CD4-positive, alpha-beta memory T cell (primary cell): ENCODE results near the gene IFNA14. TPM values are rescaled to one million over a fixed set of nuclear protein-coding genes. Genes with fewer than 3 reads are reported as not detected.

Experiments
- CTCF ChIA-PET: fragments of 350-600 bp; sonication (Branson Sonifier 250); formaldehyde crosslinking; loops from one replicate; lab custom pipeline; 2021; ENCODE audit warnings: inconsistent platforms; ENCODE audit not compliant: partially characterized antibody; lab: Charles Lee
- POLR2A ChIA-PET: fragments of 350-600 bp; sonication (Branson Sonifier 250); formaldehyde crosslinking; loops from one replicate; lab custom pipeline; 2021; ENCODE audit not compliant: partially characterized antibody; lab: Charles Lee
- DNase-seq, 5 donors: peaks; one replicate each; pipeline versions ENCODE4 v3.0.0 to v3.0.0-alpha.2; 2020 to 2022; ENCODE audit warnings: mixed read lengths in 1 of 5
- H3K27ac ChIP-seq: one replicate; pipeline ENCODE4 v1.7.0; 2013; ENCODE audit warnings: low read depth, low read length
- H3K27me3 ChIP-seq: 2 replicates; pipeline ENCODE4 v1.7.0; 2013; ENCODE audit warnings: mild to moderate bottlenecking, low read length, moderate library complexity; ENCODE audit not compliant: insufficient read depth
- H3K36me3 ChIP-seq: 2 replicates; pipeline ENCODE4 v1.7.0; 2013; ENCODE audit warnings: mild to moderate bottlenecking, low read length, moderate library complexity; ENCODE audit not compliant: insufficient read depth
- H3K4me1 ChIP-seq: 2 replicates; pipeline ENCODE4 v1.7.0; 2013; ENCODE audit warnings: mild to moderate bottlenecking, low read length, moderate library complexity; ENCODE audit not compliant: insufficient read depth
- H3K4me3 ChIP-seq, 2 donors: one replicate each; pipeline ENCODE4 v1.7.0; 2013; ENCODE audit warnings: low read length in 2 of 2, mild to moderate bottlenecking in 1 of 2
- H3K9me3 ChIP-seq, 2 donors: one replicate each; pipeline ENCODE4 v1.7.0; 2013; ENCODE audit warnings: low read length in 2 of 2, control low read depth in 1 of 2; ENCODE audit not compliant: control insufficient read depth in 1 of 2
- H3K27ac Mint-ChIP-seq, 7 donors: one replicate each; pipeline ENCODE4 v1.8.0; 2020 to 2021; ENCODE audit warnings: mixed read lengths in 7 of 7, mild to moderate bottlenecking in 6 of 7, inconsistent platforms in 3 of 7, moderate library complexity in 3 of 7
- H3K27me3 Mint-ChIP-seq, 2 donors: one replicate each; pipeline ENCODE4 v1.8.0; 2020 to 2021; ENCODE audit warnings: mixed read lengths in 2 of 2
- H3K36me3 Mint-ChIP-seq, 2 donors: one replicate each; pipeline ENCODE4 v1.8.0; 2020 to 2021; ENCODE audit warnings: mixed read lengths in 2 of 2, inconsistent platforms in 1 of 2, mild to moderate bottlenecking in 1 of 2
- H3K4me1 Mint-ChIP-seq, 4 donors: one replicate each; pipeline ENCODE4 v1.8.0; 2020 to 2021; ENCODE audit warnings: mixed read lengths in 4 of 4, mild to moderate bottlenecking in 1 of 4
- H3K4me3 Mint-ChIP-seq, 8 donors: one replicate each; pipeline ENCODE4 v1.8.0; 2020 to 2021; ENCODE audit warnings: mixed read lengths in 8 of 8, mild to moderate bottlenecking in 7 of 8, moderate library complexity in 6 of 8, inconsistent platforms in 3 of 8
- H3K9me3 Mint-ChIP-seq, 8 donors: one replicate each; pipeline ENCODE4 v1.8.0; 2020 to 2021; ENCODE audit warnings: mixed read lengths in 8 of 8, mild to moderate bottlenecking in 5 of 8, inconsistent platforms in 3 of 8, moderate library complexity in 1 of 8
- intact Hi-C: fragments of 100-400 bp; cut with micrococcal nuclease; formaldehyde crosslinking; loops from one replicate; pipeline ENCODE4 v1.15.1; 2023
- polyA plus RNA-seq, 2 donors: library from polyadenylated mRNA; unstranded; fragments of 300-500 nt; fragmentation: Illumina TruSeq; gene quantifications; one replicate each; pipeline ENCODE4 v1.2.3, GENCODE V29; 2021
- total RNA-seq, 2 experiments: library from RNA; stranded (reverse); gene quantifications; one replicate each; pipeline ENCODE4 v1.2.3, GENCODE V29; 2021

The IFNA14 gene
- total and polyA plus RNA-seq, 4 experiments from 2014 or later: not detected

GRCh38 chr9:21266733-21267484, 27.1 kb upstream of the IFNA14 start:
- no peak overlapping the region for H3K27ac Mint-ChIP-seq
- no peak overlapping the region for H3K4me3 Mint-ChIP-seq
- Histone ChIP-seq H3K4me3 (no peak overlapping the region), H3K27ac (no peak overlapping the region), H3K4me1 (no peaks in the 10 kb centered on the region), H3K36me3 (no peaks in the 10 kb centered on the region), H3K27me3 (no peaks in the 10 kb centered on the region), H3K9me3 (no peaks in the 10 kb centered on the region)
- peaks cover 2 to 9% of the 10 kb centered on the region in 2 donors for H3K27me3 Mint-ChIP-seq
- peaks cover 0 to 4% (median 0%) of the 10 kb centered on the region in 8 donors for H3K9me3 Mint-ChIP-seq
- intact Hi-C loops: no loop called here
- peaks cover 0 to 5% (median 4%) of the 10 kb centered on the region in 4 donors for H3K4me1 Mint-ChIP-seq
- DNase-seq: no peak
- POLR2A ChIA-PET: no interaction called here
- CTCF ChIA-PET: interaction anchor here (1.3 kb wide), 1 partner anchor 53 kb away, joined by 3 read pairs; no protein-coding TSS in a partner anchor
- H3K36me3 Mint-ChIP-seq: no peaks in the 10 kb centered on the region

GRCh38 chr9:21265421-21266189, 25.8 kb upstream of the IFNA14 start:
- H3K4me1 Mint-ChIP-seq: peaks cover 0 to 5% (median 4%) of the 10 kb centered on the region in 4 donors
- peaks cover 0 to 3% (median 0%) of the 10 kb centered on the region in 8 donors for H3K9me3 Mint-ChIP-seq
- Histone ChIP-seq H3K27me3 (no peaks in the 10 kb centered on the region), H3K4me1 (no peaks in the 10 kb centered on the region), H3K9me3 (no peaks in the 10 kb centered on the region), H3K4me3 (no peak overlapping the region), H3K27ac (no peak overlapping the region), H3K36me3 (no peaks in the 10 kb centered on the region)
- no peak overlapping the region for H3K4me3 Mint-ChIP-seq
- DNase-seq: no peak
- H3K27me3 Mint-ChIP-seq: peaks cover 2 to 3% of the 10 kb centered on the region in 2 donors
- peak overlapping the region in 1 of 7 donors; percentile 62 for H3K27ac Mint-ChIP-seq
- CTCF ChIA-PET: interaction anchor here (0.5 to 1.9 kb wide), 3 partner anchors 13 to 798 kb away, joined by 3 to 10 read pairs (median 3); no protein-coding TSS in a partner anchor
- intact Hi-C loops: no loop called here
- POLR2A ChIA-PET: no interaction called here
- H3K36me3 Mint-ChIP-seq: no peaks in the 10 kb centered on the region

- H3K4me3 Mint-ChIP-seq: no peak overlapping the region
- no peaks in the 10 kb centered on the region for H3K9me3 Mint-ChIP-seq
- no peak overlapping the region for H3K4me3 ChIP-seq
- H3K4me1 Mint-ChIP-seq: peaks cover 3 to 6% (median 5%) of the 10 kb centered on the region in 4 donors
- H3K27me3 Mint-ChIP-seq: peaks cover 2 to 4% of the 10 kb centered on the region in 2 donors
- intact Hi-C loops: no loop called here
- no peaks in the 10 kb centered on the region for H3K27me3 ChIP-seq
- H3K27ac Mint-ChIP-seq: no peak overlapping the region
- H3K27ac ChIP-seq: no peak overlapping the region
- ChIA-PET CTCF (no interaction called here), POLR2A (no interaction called here)
- no peak for DNase-seq
- no peaks in the 10 kb centered on the region for H3K9me3 ChIP-seq
- H3K36me3 Mint-ChIP-seq: no peaks in the 10 kb centered on the region
- peaks cover 7% of the 10 kb centered on the region for H3K4me1 ChIP-seq
- H3K36me3 ChIP-seq: no peaks in the 10 kb centered on the region
Observed at GRCh38 chr9:21255538-21256212, 15.9 kb upstream of the IFNA14 start.

- Histone ChIP-seq H3K36me3 (no peaks in the 10 kb centered on the region), H3K27me3 (no peaks in the 10 kb centered on the region), H3K27ac (no peak overlapping the region), H3K9me3 (no peaks in the 10 kb centered on the region), H3K4me3 (no peak overlapping the region), H3K4me1 (peaks cover 7% of the 10 kb centered on the region)
- H3K36me3 Mint-ChIP-seq: no peaks in the 10 kb centered on the region
- peaks cover 3 to 6% (median 5%) of the 10 kb centered on the region in 4 donors for H3K4me1 Mint-ChIP-seq
- ChIA-PET CTCF (interaction anchor here (0.8 to 3.0 kb wide), 14 partner anchors 12 to 538 kb away, joined by 3 to 18 read pairs (median 4); no protein-coding TSS in a partner anchor), POLR2A (no interaction called here)
- intact Hi-C loops: loop anchor here (1.0 kb wide), 1 partner anchor 536 kb away; no protein-coding TSS in a partner anchor
- peak; percentile 8 to 60 (median 22) for DNase-seq
- peaks cover 5 to 12% of the 10 kb centered on the region in 2 donors for H3K27me3 Mint-ChIP-seq
- H3K27ac Mint-ChIP-seq: no peak overlapping the region
- H3K4me3 Mint-ChIP-seq: peak overlapping the region in 3 of 8 donors; percentile 3 to 64 (median 54)
- peaks cover 0 to 1% (median 0%) of the 10 kb centered on the region in 8 donors for H3K9me3 Mint-ChIP-seq
Observed at GRCh38 chr9:21252721-21253547, 13.1 kb upstream of the IFNA14 start.

DNA sequence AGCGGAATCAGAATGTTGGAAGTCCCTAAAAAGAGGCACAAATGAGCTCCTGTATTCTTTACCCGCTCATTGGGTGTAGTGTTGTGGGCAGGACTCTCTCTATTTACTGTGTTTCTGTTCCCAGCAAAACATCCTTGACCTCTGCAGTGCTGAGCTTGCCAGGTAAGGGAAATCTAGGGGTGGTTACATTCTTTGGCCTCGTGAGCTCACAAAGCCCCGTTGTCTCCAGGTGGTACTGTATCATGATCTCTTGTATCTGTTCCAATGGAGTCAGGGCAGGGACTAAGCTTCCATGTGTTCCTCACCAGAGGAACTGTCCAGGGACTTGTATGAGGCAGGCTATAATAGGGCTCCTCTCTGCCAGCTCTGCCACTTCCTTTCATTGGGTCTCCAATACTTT, 11.8 kb upstream of the IFNA14 start:
- peaks cover 0 to 1% (median 0%) of the 10 kb centered on the region in 8 donors for H3K9me3 Mint-ChIP-seq
- Histone ChIP-seq H3K27ac (no peak overlapping the region), H3K4me1 (peaks cover 7% of the 10 kb centered on the region), H3K27me3 (no peaks in the 10 kb centered on the region), H3K4me3 (no peak overlapping the region), H3K9me3 (no peaks in the 10 kb centered on the region), H3K36me3 (no peaks in the 10 kb centered on the region)
- H3K4me1 Mint-ChIP-seq: peaks cover 3 to 6% (median 5%) of the 10 kb centered on the region in 4 donors
- no peaks in the 10 kb centered on the region for H3K36me3 Mint-ChIP-seq
- ChIA-PET CTCF (interaction anchor here (1.1 to 3.0 kb wide), 8 partner anchors 13 to 146 kb away, joined by 3 to 18 read pairs (median 6); no protein-coding TSS in a partner anchor), POLR2A (no interaction called here)
- H3K27me3 Mint-ChIP-seq: peaks cover 5 to 12% of the 10 kb centered on the region in 2 donors
- intact Hi-C loops: no loop called here
- no peak for DNase-seq
- no peak overlapping the region for H3K4me3 Mint-ChIP-seq
- H3K27ac Mint-ChIP-seq: no peak overlapping the region

- no peak overlapping the region for H3K4me3 Mint-ChIP-seq
- DNase-seq: no peak
- no peaks in the 10 kb centered on the region for H3K9me3 ChIP-seq
- ChIA-PET CTCF (interaction anchor here (1.1 to 3.0 kb wide), 5 partner anchors 16 to 147 kb away, joined by 4 to 18 read pairs (median 5); no protein-coding TSS in a partner anchor), POLR2A (no interaction called here)
- H3K4me1 ChIP-seq: peaks cover 7% of the 10 kb centered on the region
- H3K27me3 ChIP-seq: no peaks in the 10 kb centered on the region
- H3K27ac Mint-ChIP-seq: no peak overlapping the region
- peaks cover 3 to 6% (median 5%) of the 10 kb centered on the region in 4 donors for H3K4me1 Mint-ChIP-seq
- no peaks in the 10 kb centered on the region for H3K36me3 ChIP-seq
- intact Hi-C loops: no loop called here
- no peaks in the 10 kb centered on the region for H3K36me3 Mint-ChIP-seq
- no peak overlapping the region for H3K27ac ChIP-seq
- no peak overlapping the region for H3K4me3 ChIP-seq
- H3K9me3 Mint-ChIP-seq: peaks cover 0 to 2% (median 0%) of the 10 kb centered on the region in 8 donors
- peaks cover 5 to 10% of the 10 kb centered on the region in 2 donors for H3K27me3 Mint-ChIP-seq
Observed at GRCh38 chr9:21251190-21251589, 11.4 kb upstream of the IFNA14 start.
